GM12864 (cell line): ENCODE measurements around the gene ARHGEF7.

Experiments
- DNase-seq: peaks from one replicate; pipeline ENCODE4 v3.0.0-alpha.2; 2011; ENCODE audit warnings: low read depth
- H3K4me3 ChIP-seq: 2 replicates; pipeline ENCODE4 v1.5.1; 2011; ENCODE audit warnings: mild to moderate bottlenecking, low read depth, low read length, control low read depth
- TF ChIP-seq, protein P1 (sequence below): IDR thresholded peaks from 2 replicates; pipeline ENCODE4 v1.5.1; 2011; ENCODE audit warnings: low read depth, mild to moderate bottlenecking, moderate library complexity, low read length, control low read depth, inconsistent platforms; ENCODE audit errors: missing control alignments

Gene ARHGEF7

GRCh38 chr13:111326981-111327642 lies 212.0 kb downstream of the ARHGEF7 start:
- TF ChIP-seq, protein P1, sequence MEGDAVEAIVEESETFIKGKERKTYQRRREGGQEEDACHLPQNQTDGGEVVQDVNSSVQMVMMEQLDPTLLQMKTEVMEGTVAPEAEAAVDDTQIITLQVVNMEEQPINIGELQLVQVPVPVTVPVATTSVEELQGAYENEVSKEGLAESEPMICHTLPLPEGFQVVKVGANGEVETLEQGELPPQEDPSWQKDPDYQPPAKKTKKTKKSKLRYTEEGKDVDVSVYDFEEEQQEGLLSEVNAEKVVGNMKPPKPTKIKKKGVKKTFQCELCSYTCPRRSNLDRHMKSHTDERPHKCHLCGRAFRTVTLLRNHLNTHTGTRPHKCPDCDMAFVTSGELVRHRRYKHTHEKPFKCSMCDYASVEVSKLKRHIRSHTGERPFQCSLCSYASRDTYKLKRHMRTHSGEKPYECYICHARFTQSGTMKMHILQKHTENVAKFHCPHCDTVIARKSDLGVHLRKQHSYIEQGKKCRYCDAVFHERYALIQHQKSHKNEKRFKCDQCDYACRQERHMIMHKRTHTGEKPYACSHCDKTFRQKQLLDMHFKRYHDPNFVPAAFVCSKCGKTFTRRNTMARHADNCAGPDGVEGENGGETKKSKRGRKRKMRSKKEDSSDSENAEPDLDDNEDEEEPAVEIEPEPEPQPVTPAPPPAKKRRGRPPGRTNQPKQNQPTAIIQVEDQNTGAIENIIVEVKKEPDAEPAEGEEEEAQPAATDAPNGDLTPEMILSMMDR = no peak
- DNase-seq = no peak
- H3K4me3 ChIP-seq = no peak overlapping the region

DNA sequence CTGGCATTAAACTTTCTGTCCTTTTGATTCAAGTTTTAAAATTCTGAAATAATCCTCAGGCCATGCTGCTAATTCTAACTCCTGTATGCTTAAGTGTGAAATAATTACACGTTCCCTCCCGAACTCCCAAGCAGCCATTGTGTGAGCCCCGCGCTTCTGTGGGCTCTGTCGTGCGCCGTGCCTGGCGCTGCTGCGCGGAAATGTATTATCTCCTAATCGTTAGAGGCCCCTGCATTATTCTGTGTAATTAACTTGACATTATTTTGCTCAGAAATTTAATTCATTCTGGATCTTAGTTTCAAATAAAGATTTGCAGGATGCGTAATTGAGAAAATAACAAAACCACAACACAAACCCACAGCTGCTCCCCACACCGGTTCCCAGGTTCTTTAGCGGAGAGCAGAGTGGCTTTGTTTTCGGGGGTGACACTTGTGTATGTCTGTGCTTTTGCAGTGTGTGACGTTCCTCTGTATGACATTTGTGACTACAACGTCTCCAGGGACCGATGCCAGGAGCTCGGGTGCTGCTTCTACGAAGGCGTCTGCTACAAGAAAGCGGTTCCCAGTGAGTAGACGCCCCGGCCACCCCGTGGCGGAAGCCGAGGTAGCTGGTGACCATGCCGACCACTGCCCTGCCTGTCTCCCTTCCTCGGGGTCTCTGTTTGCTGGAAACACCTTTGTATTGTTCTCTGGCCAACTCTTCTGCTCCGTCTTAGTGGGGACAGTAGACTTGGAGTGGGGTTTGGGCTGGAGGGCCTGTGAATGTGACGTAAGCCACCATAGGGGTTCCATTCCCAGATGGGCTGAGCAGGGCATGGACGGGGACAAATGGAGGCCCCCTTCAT lies 212.8 kb downstream of the ARHGEF7 start:
- TF ChIP-seq, protein P1 = no peak
- DNase-seq = no peak
- H3K4me3 ChIP-seq = no peak overlapping the region

DNA sequence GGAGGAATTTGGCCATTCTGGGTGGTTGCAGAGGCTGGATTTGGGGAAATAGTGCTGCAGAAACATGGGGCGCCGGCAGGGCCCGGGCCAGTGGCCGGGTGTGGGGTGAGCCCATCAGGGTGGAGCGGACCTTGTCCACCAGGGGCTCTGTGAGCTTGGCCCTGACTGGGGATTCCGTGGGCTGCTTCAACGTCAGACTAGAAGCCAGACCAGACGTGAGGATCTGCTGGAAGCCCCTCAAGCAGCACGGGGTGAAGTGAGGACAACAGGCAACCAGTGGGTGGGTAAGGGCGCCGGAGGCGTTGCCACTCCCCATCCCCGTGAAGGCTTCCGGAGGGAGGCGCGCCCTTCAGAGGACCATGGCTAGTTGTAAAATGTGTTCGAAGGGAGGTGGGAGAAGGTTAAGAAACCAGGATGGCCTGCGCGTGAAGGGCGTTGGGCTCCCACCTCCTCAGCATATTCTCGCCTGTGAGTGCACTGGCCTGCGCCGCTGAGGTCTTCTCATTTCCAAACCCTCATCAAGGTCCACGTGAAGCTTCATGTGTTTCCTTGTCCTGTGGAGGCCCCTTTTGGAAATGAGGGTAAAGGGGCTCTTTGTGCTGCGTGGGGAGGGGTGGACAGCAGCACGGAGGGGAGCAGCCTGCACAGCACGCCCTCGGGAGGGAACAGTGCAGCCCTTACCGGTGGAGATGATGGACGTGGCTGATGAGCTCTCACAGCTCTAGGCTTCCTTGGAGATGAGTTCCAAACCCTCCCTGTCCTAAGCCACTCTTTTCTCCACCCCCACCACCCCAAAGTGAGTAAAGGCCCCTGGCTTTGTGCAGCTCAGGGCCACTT lies 213.7 kb downstream of the ARHGEF7 start:
- no peak overlapping the region for H3K4me3 ChIP-seq
- no peak for DNase-seq
- TF ChIP-seq, protein P1 = no peak

GRCh38 chr13:111329641-111330040 lies 214.5 kb downstream of the ARHGEF7 start:
- DNase-seq = no peak
- TF ChIP-seq, protein P1 = no peak
- H3K4me3 ChIP-seq = no peak overlapping the region

DNA sequence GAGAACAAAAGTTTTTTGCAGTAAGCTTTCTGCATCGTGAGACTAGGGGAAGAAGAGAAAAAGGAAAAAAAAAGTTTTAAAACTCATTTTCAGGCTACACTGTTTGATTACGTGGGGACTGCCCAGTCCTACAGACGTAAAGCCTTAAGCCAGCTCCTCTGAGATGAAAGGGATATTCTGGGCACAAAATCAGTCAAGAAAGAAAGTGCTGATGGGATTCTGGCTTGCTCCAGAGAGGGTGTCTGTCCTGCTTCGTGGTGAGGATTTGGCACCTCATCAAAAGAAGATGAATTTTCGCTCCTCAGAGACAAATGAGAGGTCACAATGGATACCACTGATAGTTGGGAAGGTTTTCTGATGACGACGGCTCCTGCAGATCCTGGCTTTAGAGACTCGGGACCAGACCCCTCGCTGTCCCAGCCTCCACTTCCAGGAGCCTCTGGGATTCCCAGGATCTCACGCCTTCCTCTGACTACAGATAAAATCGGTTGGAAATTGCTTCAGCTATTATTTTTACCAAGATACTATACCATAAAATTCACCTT lies 215.0 kb downstream of the ARHGEF7 start:
- no peak for DNase-seq
- no peak overlapping the region for H3K4me3 ChIP-seq
- TF ChIP-seq, protein P1 = no peak

GRCh38 chr13:111335298-111335697 lies 220.2 kb downstream of the ARHGEF7 start:
- no peak for DNase-seq
- TF ChIP-seq, protein P1 = no peak
- H3K4me3 ChIP-seq = no peak overlapping the region
